ENCODE measurements around the gene TACR2.

TACR2 gene

DNA sequence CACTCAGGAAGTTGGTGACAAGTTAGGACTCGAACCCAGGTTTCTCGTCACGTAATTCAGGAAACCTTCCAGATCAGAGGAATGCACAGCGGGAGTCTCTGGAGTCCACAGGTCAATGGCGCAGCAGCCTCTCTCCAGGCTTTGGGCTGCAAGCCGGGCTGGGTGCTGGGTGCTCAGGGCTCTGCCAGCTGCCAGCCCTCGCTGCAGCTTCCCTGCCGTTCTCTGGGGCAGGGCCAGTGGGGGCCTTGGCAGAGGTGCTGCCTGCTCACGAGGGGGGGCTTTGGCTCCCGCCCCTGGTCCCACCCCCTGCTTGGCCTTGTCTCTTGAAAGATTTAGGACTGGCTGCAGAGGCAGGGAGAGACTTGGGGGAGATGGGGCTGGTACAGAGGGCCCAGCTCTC, at the start of gene TACR2:
Gene TACR2 (minus strand): TSS at position 224 of the 400 bp plus-strand sequence. CDS start 595 bp downstream, outside the sequence.
- no peak for DNase-seq (ENCODE audit: low read depth, low spot score)

DNA sequence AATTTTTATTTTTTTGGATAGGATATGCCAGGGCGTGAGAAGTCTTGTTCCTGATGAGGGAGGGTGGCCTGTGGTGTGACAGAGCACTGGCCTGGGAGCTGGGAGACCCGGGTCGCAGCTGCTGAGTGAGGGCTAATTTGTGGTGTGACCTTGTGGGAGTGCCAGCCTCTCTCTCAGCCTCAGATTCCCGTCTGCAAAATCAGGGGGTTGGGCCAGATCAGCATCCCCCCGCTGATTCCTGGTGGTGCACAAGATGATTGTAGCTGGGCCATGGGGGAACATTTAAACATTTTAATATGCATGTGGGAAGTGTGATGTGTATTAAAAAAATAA, 49.4 kb upstream of the TACR2 start:
- no peak for DNase-seq (ENCODE audit: low read depth, low spot score)

DNA sequence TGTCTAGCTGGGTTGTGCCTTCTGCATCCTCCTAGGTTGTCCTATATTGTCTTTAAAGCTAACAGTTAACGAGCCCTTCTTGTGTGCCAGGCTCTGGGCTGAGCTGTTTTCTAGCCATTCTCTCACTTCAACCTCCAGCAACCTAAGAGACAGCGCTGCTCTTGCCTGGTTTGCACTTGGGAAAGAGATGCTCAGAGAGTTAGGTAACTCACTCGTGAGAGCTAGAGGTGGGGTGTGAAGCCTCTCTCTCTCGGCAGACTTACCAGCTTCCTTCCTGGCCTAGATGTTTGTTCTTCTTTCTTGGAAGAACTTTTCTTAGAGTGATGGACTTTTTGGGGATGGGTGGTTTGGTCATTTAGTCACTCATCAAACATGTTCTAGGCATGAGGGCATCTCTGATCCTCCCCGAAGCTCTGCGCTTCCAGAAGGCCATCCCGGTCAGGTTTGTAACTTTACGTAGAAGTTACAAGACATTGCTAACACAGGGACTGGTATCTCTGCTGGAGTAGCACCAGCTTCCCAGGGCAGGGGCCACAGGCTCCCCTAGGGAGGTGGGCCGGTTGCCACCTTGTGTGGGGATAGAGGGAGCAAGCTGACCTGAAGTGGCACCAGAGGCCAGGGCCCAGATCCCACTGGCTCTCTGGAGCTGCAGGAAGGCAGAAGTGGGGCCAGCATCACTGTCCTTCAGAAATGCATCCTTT, 48.9 kb upstream of the TACR2 start:
- no peak for DNase-seq (ENCODE audit: low read depth, low spot score)

DNA sequence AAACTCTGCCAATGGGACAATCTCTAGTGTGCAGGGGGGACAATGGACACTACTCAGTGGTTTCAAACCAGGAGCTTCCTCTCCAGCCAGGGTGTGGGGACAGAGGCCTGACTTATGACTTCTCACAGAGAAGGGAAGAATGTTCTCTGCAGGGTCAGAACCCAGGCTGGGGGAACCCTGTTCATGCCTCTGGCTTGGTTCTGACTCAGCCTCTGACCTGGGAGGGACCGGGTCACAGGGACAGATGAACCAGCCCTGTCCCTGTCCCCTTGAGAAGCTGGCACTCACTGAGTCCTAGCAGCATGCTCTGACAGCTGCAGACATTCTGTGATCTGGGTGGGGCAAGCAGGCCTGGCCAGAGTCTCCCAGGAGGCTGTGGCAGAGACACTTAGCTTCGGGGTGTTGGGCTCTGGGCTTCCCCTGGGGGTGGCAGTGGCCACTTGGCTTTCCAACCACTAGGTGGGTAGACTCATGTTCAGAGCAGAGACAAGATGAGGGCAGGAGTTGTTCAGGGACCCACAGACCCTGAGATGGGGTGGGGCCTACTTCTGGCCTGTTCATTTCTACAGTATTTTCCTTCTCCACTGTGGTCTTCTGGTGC, 48.2 kb upstream of the TACR2 start:
- DNase-seq (ENCODE audit: low read depth, low spot score): no peak

DNA sequence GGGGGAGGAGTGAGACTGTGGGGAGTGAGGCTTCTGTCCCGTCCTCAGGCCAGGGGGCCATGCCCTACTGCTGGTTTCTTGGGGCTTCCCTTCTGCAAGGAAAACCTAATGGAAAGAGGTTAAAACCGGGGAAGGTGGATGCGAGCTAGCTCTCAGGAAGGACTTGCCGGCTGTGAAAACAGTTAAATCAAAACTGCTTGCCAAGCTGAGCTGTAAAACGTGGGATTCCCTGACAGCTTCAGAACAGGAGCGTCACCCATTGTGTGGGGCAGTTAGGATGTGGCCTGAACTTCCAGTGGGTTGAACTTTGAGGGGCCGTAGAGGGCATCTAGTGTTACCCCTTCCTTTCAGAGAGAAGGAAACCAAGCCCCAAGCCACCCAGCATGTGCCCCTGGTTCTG, 47.7 kb upstream of the TACR2 start:
- DNase-seq (ENCODE audit: low read depth, low spot score): no peak

DNA sequence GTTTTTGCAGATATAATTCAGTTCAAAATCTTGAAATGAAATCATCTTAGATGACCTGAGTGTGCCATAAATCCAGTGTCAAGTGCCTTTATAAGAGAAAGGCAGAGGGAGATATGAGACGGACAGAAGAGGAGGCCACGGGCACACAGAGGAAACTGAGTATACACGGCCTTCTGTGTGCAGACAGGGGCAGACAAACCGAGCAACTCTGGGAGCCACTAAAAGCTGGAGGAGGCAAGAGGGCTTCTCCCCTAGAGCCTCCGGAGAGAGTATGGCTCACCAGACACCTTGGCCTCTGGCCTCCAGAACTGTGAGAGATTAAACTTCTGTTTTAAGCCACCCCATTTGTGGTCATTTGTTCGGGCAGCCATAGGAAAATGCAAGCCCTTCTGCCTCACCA, 47.2 kb upstream of the TACR2 start:
- DNase-seq (ENCODE audit: low read depth, low spot score): no peak

DNA sequence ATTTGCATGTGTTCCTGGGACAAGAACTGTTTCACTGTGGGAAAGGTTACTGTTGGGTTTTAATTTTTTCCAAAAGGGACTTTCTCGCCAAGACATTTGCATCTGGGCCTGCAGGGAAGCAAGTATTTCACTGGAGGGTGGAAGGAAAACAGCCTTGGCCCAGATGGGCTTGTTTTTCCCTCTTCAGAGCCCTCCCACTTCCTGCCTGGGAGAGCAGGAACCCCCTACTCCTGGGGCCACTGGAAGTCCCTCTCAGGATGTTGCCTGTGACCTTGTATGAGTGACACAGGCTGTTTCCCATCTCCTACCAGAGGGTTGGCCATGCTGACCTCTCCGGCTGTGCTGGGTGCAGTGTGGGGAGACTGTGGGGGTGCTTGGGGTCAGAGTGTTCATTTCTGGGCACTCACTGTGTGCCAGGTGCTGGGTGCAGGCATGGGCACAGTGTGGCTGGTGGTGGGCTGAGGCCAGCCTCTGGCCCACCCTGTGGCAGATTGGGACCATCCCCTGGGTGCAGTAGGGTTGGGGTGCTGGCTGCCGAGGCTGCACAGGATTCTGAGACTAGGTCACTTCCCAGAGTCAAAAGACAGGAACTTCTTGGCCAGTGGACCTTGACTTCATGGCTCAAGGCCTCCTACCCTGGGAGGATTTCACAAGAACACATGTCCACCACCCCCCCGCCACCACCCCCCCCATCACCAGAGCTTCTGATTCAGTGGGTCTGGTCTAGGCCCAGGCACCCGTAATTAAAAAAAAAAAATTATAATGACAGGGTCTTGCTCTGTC, 44.7 kb upstream of the TACR2 start:
- no peak for DNase-seq (ENCODE audit: low read depth, low spot score)

DNA sequence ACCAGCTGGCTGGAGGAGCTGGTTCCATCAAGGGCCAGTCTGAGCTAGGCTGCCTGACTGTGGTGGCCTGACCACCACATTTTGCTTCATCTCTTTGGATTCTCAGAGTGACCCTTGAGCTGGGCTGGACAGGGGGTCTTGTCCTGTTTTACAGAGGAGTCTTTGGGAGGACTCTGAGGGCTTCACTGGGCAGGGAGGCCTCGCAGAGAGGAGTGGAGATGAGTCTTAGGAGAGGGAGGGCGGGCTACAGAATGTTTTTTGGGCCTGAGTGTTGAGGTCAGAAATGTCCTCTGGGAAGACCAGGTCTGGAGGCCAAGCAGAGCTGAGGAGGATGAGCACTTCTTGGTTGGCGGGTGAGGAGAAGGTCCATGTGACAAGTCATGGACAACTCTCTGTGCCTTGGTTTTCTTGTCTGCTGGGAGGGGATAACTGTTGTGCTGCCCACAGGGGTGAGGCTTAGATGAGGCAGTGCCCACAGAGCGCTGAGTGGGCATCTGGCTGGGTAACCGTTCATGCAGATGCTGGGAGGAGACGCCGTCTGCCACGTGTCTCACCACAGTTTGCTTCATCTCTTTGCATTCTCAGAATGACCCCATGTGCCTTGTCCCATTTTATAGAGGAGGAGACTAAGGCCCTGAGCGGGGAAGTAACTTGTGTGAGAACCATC, 44.0 kb upstream of the TACR2 start:
- no peak for DNase-seq (ENCODE audit: low read depth, low spot score)

DNA sequence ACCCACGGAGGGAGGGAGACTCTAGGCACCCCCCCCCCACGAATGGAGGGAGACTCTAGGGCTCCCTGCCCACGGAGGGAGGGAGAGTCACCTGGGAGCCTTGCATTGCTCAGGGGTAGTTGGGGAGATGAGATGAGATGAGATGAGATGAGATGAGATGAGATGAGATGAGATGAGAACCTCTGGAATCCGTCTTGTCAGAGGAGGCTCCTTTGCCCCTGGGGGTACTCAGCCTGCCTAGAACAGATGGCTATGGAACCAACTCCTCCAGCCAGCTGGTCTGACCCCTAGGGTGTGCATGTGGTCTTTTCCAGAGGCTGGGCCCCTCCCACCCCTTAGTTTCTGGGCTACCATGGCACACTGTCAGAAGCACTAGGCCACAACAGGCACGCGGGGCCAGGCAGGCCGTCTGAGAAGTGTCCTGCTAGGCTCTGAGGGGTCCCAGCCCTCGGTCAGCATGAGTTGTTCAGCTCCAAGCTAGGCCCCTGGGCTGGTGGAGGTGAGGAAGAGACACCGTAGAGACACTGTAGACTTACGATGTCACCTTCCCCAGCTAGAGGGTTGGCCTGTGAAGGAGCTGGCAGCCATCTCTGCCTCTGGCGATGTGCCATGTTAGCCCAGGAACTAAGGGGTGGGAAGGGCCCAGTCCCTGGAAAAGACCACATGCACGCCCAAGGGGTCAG, 43.3 kb upstream of the TACR2 start:
- DNase-seq (ENCODE audit: low read depth, low spot score): no peak

DNA sequence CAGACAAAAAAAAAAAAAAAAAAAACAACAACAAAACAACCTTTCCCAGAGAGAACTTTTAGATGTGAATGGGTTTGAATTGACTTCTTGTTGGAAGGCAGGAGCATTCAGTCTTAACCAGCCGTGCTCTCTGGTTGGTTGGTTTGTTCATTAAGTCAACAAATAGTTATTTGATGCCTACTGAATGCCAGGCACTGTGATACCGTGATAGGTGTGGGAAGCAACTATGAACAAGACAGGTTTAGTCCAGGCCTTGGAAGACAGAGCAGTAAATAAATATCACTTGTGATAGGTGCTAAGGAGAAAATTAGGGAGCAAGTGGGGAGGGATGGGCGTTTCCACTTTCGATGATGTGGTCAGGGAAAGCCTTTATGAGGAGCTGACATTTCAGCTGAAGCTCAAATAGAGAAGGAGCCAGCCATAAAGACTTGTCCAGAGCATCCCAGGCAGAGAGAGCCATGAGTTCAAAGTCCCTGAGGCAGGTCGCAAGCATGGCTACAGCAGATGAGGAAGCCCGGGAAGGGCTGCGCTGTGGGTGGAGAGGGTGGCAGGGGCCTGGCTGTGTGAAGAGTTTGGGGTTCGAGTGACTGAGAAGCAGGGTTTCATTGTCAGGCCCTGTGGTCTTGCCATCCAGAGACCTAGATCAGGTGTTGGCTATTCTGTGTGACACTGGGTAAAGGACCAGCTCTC, 42.5 kb upstream of the TACR2 start:
- DNase-seq (ENCODE audit: low read depth, low spot score): no peak

DNA sequence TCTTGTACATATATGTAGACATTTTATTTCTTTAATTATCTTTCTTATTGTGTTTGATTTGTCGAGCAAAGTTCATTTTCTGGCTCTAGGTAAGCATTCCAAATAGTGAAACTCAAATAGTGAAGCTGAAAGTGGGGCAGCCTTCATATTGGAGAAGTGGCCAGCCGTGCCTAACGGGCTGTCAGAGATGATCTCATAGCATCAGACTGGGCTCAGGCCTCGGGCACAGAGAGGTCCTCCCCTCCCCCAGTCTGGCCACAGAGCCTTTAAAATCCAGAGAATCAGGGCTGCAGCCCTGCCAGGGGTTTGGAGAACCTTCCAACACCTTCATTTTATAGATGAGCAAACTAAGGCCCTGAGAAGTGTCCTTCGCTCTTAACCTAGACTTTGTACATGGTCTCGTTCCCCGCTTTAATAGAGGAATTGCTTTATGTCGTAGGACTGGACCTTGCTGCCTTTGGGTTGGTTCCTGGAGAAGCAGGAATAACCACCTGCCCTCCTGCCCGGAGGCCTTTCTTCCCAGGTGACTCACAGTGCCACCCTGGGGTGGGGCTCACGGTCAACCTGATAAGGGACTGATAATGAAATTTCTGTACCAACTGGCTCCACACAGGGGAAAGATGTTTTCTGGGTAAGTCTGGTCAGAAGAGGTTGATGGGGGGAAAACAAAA, 41.8 kb upstream of the TACR2 start:
- no peak for DNase-seq (ENCODE audit: low read depth, low spot score)

DNA sequence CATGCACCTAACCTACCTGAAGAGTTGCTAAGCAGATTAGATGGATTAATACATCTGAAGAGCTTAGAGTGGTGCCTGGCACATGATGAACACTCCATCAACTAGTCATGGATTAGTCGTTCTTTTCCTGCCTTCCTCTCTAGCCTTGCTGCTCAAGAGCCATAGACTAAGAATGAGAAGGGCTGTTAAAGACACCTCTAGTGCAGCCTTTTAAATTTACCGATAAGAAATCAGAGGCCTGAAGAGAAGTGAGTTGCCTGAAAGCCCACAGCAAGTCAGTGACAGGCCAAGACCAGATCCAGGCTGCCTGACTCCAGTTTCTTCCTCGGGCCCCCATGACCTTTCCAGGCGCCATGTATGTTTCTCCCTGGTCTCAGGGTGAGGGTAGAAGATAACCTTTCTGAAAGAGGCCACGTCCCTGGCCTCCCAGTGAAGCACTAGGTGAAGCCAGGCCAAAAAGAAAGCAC, 41.1 kb upstream of the TACR2 start:
- DNase-seq (ENCODE audit: low read depth, low spot score): no peak

DNA sequence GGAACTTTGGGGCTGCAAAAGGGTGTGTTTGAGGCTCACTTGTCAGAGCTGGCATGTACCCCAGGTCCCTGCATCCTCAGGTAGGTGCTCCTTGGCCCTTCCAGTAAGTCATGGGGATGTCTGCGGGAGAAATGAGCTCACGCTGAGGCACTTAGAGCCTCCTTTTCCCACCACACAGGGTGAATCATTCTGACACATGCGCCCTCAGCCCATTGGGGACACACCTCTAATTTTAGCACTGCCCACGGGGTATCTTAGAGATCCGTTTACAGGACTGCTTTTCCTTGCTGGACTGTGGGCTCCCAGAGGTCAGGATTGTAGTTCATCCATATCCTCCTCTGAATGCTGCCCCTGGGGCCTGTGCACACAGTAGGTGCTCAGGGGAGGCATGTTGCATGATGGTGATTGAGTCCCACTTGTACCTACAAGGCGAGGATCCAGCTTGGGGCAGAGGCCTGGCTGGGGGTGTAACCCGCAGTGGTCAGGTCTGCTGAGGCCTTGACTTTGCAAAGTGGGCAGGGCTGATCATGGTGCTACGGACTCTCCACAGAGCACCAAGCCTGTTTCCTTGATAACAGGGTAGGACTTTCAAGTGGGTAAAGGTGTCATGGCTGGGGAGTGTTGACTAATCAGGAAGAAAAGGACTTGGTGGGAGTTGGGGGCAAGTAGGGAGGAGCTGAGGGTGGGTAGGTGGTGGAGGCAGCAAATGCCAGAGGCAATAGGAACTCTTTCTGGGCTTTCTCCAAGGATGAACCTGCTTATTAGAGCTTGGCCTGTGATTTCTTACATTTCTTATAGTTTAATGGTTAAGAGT, 40.4 kb upstream of the TACR2 start:
- no peak for DNase-seq (ENCODE audit: low read depth, low spot score)

DNA sequence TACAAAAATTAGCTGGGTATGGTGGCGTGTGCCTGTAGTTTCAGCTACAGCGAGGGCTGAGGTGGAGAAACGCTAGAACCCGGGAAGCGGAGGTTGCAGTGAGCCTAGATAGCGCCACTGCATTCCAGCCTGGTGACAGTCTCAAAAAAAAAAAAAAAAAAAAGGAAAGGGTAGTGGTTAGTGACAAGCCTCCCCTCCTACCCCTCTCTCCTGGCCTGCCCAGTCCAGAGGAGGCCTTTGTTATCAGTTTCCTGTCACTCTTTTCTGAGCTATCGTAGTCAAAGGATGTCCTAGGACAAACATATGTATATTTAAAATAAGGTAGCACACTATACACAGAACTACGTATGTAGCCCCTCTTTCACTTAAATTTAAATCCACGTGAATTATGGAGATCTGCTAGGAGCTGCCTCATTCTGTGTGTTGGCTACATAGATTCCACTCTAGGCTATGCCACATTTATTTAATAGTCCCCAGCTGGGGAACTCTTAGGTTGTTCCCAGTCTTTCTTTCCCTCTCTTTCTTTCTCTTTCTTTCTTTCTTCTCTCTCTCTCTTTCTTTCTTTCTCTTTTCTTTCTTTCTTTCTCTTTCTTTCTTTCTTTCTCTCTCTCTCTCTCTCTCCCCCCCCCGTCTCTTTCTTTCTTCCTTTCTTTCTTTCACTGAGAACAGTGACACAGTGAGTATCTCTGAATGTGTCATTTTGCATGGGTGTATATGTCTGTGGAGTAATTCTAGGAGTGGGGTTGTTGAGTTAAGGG, 38.5 kb upstream of the TACR2 start:
- DNase-seq (ENCODE audit: low read depth, low spot score): no peak

DNA sequence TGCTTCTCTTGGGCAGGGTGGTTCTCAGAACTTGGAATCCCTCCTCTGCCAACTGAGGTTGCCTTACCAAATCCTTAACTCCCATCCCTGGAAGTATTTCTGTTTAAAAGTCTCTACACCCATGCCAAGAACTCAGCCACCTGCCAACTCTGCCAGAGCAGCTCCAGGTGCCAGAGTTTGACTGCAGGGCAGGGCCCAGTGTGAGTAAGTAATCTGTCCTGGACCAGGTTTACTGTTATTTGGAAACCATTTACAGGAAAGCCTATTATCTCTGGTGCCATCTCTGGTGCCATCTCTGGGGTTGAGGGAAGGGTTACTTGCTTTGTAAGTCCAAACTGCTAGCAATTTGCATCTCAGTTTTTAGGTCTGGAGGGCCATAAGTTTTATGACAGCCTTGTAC, 37.1 kb upstream of the TACR2 start:
- DNase-seq (ENCODE audit: low read depth, low spot score): no peak

DNA sequence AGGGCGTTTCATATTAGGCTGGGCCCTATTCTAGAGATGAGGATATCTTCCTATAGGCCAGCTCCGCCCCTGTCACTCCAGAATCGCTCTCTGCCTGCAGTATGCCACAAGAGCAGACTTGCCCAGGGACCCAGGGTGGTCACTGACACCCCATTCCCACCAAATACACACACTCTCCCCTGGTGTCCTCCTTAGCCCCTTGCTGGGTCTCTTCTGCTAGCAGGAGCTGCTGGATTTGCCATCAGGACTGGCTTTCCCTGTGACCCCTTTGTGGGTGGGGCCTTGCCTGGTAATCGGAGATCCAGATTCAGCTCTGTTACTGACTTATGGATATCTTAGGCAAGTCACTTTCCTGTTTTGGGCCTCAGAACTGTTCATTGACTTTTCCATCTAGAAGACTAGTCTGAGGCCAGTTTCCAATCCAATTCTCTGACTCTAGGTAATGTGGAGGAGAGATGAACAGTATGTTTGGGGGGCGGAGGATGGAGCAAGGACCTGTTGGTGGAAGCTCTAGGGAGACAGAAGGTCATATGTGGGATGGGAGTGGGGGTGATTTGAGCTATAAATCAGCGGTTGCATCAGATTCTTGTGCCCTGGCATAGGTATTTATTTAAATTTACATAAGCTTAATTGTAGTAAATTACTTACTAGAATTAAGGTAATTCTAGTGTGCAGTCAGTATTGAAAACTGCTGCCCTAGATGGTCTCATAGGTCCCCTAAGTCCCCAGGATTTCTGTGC, 36.1 kb upstream of the TACR2 start:
- DNase-seq (ENCODE audit: low read depth, low spot score): no peak

DNA sequence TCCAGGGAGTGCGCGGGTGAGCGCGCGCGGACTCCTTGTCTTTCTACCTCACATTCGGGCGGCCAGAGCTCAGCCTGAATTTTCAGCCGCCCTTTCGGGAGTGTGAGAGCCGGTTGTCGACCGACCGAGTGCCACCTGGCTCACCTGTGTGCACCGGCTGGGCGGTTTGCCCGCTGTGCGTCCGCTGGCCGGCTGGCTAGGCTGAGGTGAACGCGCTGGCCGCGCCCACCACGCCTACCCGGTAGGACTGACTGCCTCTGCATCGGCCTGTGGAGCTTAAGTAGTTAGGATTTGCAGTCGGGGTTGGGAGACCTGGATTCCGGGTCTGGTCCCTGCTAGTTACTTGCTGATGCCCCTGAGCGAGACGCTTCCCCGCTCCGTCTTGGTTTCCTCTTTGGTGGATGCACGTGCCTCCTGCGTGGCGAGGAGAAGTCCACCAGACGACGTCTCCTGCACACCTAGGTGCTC, 35.1 kb upstream of the TACR2 start:
- no peak for DNase-seq (ENCODE audit: low read depth, low spot score)

DNA sequence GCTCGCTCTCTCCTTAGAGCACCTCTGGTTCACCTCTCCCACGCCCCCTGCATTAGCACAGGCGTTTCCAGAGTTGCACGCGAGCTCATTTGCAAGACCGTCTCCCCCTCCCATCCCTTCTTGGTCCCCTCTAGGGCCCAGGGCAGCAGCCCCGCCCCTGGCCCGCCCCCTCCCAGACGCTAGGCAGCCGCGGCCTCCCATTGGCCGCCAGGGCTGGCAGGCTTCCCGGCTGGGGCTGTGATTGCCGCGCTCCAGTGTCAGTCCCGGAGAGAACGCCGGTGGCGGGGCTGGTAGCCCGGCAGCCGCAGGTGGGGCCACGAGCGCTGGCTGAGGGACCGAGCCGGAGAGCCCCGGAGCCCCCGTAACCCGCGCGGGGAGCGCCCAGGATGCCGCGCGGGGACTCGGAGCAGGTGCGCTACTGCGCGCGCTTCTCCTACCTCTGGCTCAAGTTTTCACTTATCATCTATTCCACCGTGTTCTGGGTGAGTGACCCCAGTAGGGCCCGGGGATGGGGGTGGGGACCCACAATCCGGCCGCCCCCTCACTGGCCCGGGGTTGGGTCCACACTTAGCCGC, 34.6 kb upstream of the TACR2 start, which contains the start of gene TSPAN15:
Gene TSPAN15 (plus strand): TSS at position 257 of the 575 bp plus-strand sequence. CDS start 130 bp downstream, at position 387.
- peak; percentile 44 for DNase-seq (ENCODE audit: low read depth, low spot score)

Data from activated CD4-positive, CD25-positive, alpha-beta regulatory T cell treated with anti-CD3 and anti-CD28 coated beads, Interleukin-2, amount 50 U/mL, for 16 hours (primary cell).